ENCODE data around the gene PROK1. TPM values are rescaled to one million over a fixed set of nuclear protein-coding genes. Genes with fewer than 3 reads are reported as not detected.
A peak's percentile ranks its signal among the peaks of the same experiment; 100 is the strongest.

Gene PROK1
- total and polyA plus RNA-seq, 5 donors from 2014 or later = not detected

DNA sequence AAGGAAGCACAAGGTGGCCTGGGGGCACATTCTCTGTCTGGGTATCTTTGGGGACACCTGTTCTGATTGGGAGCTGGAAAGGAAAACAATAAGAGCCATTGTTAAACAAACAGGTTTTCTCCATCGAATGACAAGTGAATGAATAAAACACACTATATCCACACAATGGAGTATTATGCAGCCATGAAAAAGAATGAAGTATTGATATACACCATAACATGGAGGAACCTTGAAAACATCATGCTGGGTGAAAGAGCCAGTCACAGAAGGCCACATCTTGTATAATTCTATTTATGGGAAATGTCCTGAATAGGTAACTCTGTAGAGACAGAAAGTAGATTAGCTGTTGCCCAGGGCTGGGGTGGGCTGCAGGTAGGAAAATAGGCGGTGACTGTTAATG lies 11.1 kb downstream of the PROK1 start:
- no peaks in the 10 kb centered on the region for H3K4me1 Mint-ChIP-seq
- no peaks in the 10 kb centered on the region for H3K36me3 ChIP-seq (ENCODE audit: control insufficient read depth, insufficient read depth, low read length)
- no peak overlapping the region for H3K4me3 ChIP-seq (ENCODE audit: low read depth, low read length)
- H3K4me3 Mint-ChIP-seq = no peak overlapping the region
- no peak overlapping the region for H3K27ac Mint-ChIP-seq
- H3K27me3 ChIP-seq (ENCODE audit: control insufficient read depth, insufficient read depth, low read length) = no peaks in the 10 kb centered on the region
- DNase-seq (no peak), ATAC-seq (ENCODE audit: low read depth in 2 of 2) (no peak)
- H3K36me3 Mint-ChIP-seq = no peaks in the 10 kb centered on the region
- H3K4me1 ChIP-seq (ENCODE audit: control insufficient read depth, insufficient read depth, low read length, poor library complexity, severe bottlenecking) = no peaks in the 10 kb centered on the region
- H3K9me3 ChIP-seq (ENCODE audit: control insufficient read depth in 2 of 2, low read length in 2 of 2) = no peaks in the 10 kb centered on the region
- no peaks in the 10 kb centered on the region for H3K9me3 Mint-ChIP-seq
- H3K27me3 Mint-ChIP-seq = peaks cover 13% of the 10 kb centered on the region
- no peak overlapping the region for H3K27ac ChIP-seq (ENCODE audit: insufficient read depth, low read length, poor library complexity, severe bottlenecking)

GRCh38 chr1:110462964-110463363 lies 12.0 kb downstream of the PROK1 start:
- no peak for ATAC-seq (ENCODE audit: low read depth in 2 of 2)
- no peaks in the 10 kb centered on the region for H3K4me1 Mint-ChIP-seq
- no peaks in the 10 kb centered on the region for H3K4me1 ChIP-seq (ENCODE audit: control insufficient read depth, insufficient read depth, low read length, poor library complexity, severe bottlenecking)

GRCh38 chr1:110463725-110464124 lies 12.8 kb downstream of the PROK1 start:
- H3K27ac ChIP-seq (ENCODE audit: insufficient read depth, low read length, poor library complexity, severe bottlenecking) = no peak overlapping the region
- H3K4me1 ChIP-seq (ENCODE audit: control insufficient read depth, insufficient read depth, low read length, poor library complexity, severe bottlenecking) = no peaks in the 10 kb centered on the region
- ATAC-seq (ENCODE audit: low read depth in 2 of 2) (no peak), DNase-seq (no peak)
- no peaks in the 10 kb centered on the region for H3K36me3 Mint-ChIP-seq
- H3K27me3 ChIP-seq (ENCODE audit: control insufficient read depth, insufficient read depth, low read length) = no peaks in the 10 kb centered on the region
- H3K27ac Mint-ChIP-seq = peak overlapping the region in 1 of 3 donors; percentile 31
- H3K9me3 Mint-ChIP-seq = no peaks in the 10 kb centered on the region
- H3K4me3 ChIP-seq (ENCODE audit: low read depth, low read length) = no peak overlapping the region
- no peaks in the 10 kb centered on the region for H3K9me3 ChIP-seq (ENCODE audit: control insufficient read depth in 2 of 2, low read length in 2 of 2)
- no peaks in the 10 kb centered on the region for H3K36me3 ChIP-seq (ENCODE audit: control insufficient read depth, insufficient read depth, low read length)
- no peaks in the 10 kb centered on the region for H3K4me1 Mint-ChIP-seq
- H3K4me3 Mint-ChIP-seq = no peak overlapping the region
- peaks cover 8% of the 10 kb centered on the region for H3K27me3 Mint-ChIP-seq

More at GRCh38 chr1:110462964-110463363, 12.0 kb downstream of the PROK1 start:
- peaks cover 8% of the 10 kb centered on the region for H3K27me3 Mint-ChIP-seq
- H3K27ac ChIP-seq (ENCODE audit: insufficient read depth, low read length, poor library complexity, severe bottlenecking) = no peak overlapping the region
- H3K27me3 ChIP-seq (ENCODE audit: control insufficient read depth, insufficient read depth, low read length) = no peaks in the 10 kb centered on the region
- DNase-seq = no peak
- no peak overlapping the region for H3K27ac Mint-ChIP-seq
- no peaks in the 10 kb centered on the region for H3K9me3 Mint-ChIP-seq
- no peaks in the 10 kb centered on the region for H3K36me3 ChIP-seq (ENCODE audit: control insufficient read depth, insufficient read depth, low read length)
- H3K9me3 ChIP-seq (ENCODE audit: control insufficient read depth in 2 of 2, low read length in 2 of 2) = no peaks in the 10 kb centered on the region
- no peaks in the 10 kb centered on the region for H3K36me3 Mint-ChIP-seq
- no peak overlapping the region for H3K4me3 Mint-ChIP-seq
- no peak overlapping the region for H3K4me3 ChIP-seq (ENCODE audit: low read depth, low read length)

GRCh38 chr1:110464340-110464739 lies 13.4 kb downstream of the PROK1 start:
- H3K4me1 Mint-ChIP-seq = no peaks in the 10 kb centered on the region
- no peak for DNase-seq
- Histone ChIP-seq H3K4me3 (ENCODE audit: low read depth, low read length) (no peak overlapping the region), H3K36me3 (ENCODE audit: control insufficient read depth, insufficient read depth, low read length) (no peaks in the 10 kb centered on the region), H3K9me3 (ENCODE audit: control insufficient read depth in 2 of 2, low read length in 2 of 2) (no peaks in the 10 kb centered on the region), H3K4me1 (ENCODE audit: control insufficient read depth, insufficient read depth, low read length, poor library complexity, severe bottlenecking) (no peaks in the 10 kb centered on the region), H3K27ac (ENCODE audit: insufficient read depth, low read length, poor library complexity, severe bottlenecking) (no peak overlapping the region), H3K27me3 (ENCODE audit: control insufficient read depth, insufficient read depth, low read length) (no peaks in the 10 kb centered on the region)
- no peaks in the 10 kb centered on the region for H3K9me3 Mint-ChIP-seq
- no peak overlapping the region for H3K4me3 Mint-ChIP-seq
- no peak for ATAC-seq (ENCODE audit: low read depth in 2 of 2)
- H3K27me3 Mint-ChIP-seq = peaks cover 8% of the 10 kb centered on the region
- H3K36me3 Mint-ChIP-seq = no peaks in the 10 kb centered on the region
- H3K27ac Mint-ChIP-seq = no peak overlapping the region

DNA sequence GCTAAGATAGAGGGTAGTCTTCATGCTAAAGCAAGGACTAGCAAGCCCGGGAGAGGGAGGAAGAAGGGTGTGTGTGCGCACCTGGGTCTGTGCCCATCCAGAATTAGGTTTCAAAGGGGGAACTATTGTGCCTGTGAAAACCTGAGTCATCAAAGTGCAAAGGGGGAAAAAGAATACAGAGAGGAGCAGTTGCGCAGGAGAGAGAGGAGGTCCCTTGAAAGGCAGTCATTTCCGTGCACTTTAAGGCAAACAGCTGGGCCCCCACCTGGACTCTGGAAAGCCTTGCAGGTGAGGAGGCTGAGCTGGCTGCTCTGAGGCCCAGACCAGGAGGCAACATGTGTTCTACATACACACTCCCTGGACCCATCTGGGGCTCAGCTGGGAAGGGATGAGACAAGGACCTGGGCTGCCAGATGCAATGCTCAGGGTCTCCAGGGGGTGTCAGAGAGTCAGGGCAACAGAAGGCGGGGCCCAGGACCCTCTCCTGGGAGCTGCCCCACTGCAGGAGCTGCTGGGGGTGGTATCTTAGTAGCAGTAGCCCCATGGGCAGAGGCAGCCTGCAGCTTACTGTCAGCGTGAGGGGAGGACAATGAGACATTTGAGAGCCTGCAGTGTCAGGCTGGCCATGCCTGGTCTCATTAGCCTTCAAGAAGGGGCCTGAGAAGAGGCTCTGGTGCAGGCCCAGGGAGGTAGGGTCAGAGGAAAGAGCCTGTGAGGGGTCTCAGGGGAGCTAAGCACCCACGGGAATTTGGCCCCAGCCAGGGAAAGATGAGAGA lies 14.3 kb downstream of the PROK1 start:
- DNase-seq = no peak
- Histone ChIP-seq H3K4me1 (ENCODE audit: control insufficient read depth, insufficient read depth, low read length, poor library complexity, severe bottlenecking) (no peaks in the 10 kb centered on the region), H3K4me3 (ENCODE audit: low read depth, low read length) (no peak overlapping the region), H3K9me3 (ENCODE audit: control insufficient read depth in 2 of 2, low read length in 2 of 2) (no peaks in the 10 kb centered on the region), H3K27me3 (ENCODE audit: control insufficient read depth, insufficient read depth, low read length) (no peaks in the 10 kb centered on the region), H3K27ac (ENCODE audit: insufficient read depth, low read length, poor library complexity, severe bottlenecking) (no peak overlapping the region), H3K36me3 (ENCODE audit: control insufficient read depth, insufficient read depth, low read length) (no peaks in the 10 kb centered on the region)
- no peak overlapping the region for H3K27ac Mint-ChIP-seq
- no peak overlapping the region for H3K4me3 Mint-ChIP-seq
- peaks cover 8% of the 10 kb centered on the region for H3K27me3 Mint-ChIP-seq
- no peak for ATAC-seq (ENCODE audit: low read depth in 2 of 2)
- H3K4me1 Mint-ChIP-seq = no peaks in the 10 kb centered on the region
- no peaks in the 10 kb centered on the region for H3K9me3 Mint-ChIP-seq
- H3K36me3 Mint-ChIP-seq = no peaks in the 10 kb centered on the region

GRCh38 chr1:110465814-110466380 lies 14.9 kb downstream of the PROK1 start:
- Mint-ChIP-seq H3K27me3 (peaks cover 4% of the 10 kb centered on the region), H3K4me3 (no peak overlapping the region), H3K36me3 (no peaks in the 10 kb centered on the region), H3K27ac (no peak overlapping the region), H3K4me1 (no peaks in the 10 kb centered on the region), H3K9me3 (no peaks in the 10 kb centered on the region)
- no peaks in the 10 kb centered on the region for H3K9me3 ChIP-seq (ENCODE audit: control insufficient read depth in 2 of 2, low read length in 2 of 2)
- H3K4me3 ChIP-seq (ENCODE audit: low read depth, low read length) = no peak overlapping the region
- DNase-seq = no peak
- no peaks in the 10 kb centered on the region for H3K4me1 ChIP-seq (ENCODE audit: control insufficient read depth, insufficient read depth, low read length, poor library complexity, severe bottlenecking)
- no peaks in the 10 kb centered on the region for H3K27me3 ChIP-seq (ENCODE audit: control insufficient read depth, insufficient read depth, low read length)
- no peaks in the 10 kb centered on the region for H3K36me3 ChIP-seq (ENCODE audit: control insufficient read depth, insufficient read depth, low read length)
- no peak for ATAC-seq (ENCODE audit: low read depth in 2 of 2)
- H3K27ac ChIP-seq (ENCODE audit: insufficient read depth, low read length, poor library complexity, severe bottlenecking) = no peak overlapping the region

DNA sequence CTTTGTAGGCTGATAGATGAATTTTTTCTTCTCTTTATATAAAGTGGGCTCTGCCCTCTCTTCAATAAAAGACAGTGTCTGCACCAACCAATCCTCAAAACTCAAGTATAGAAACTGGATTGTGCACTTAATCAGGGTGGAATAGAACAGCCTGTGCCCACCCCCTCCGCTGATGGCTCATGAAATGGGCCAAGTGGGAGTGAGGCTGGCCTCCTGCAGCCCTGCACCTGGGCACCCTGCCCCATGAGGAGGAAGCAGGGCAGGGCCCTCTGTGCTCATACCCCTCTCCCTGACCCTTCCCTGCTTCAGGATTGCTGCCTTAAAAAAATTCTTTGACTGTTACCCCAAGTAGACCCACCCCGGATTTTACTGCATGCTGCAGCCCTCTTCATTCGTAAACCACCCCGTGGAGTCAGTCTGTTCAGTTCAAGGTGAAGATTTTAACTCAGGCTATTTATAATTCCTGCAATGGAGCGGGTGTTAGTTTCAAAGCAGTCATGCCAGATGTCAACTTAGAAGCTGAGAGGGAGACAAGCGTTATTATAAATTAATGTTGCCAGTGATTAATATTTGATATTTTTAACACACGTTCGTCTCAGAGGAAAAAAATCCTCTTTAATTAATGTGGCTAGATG lies 15.8 kb downstream of the PROK1 start:
- Histone ChIP-seq H3K4me1 (ENCODE audit: control insufficient read depth, insufficient read depth, low read length, poor library complexity, severe bottlenecking) (no peaks in the 10 kb centered on the region), H3K9me3 (ENCODE audit: control insufficient read depth in 2 of 2, low read length in 2 of 2) (no peaks in the 10 kb centered on the region), H3K27me3 (ENCODE audit: control insufficient read depth, insufficient read depth, low read length) (no peaks in the 10 kb centered on the region), H3K27ac (ENCODE audit: insufficient read depth, low read length, poor library complexity, severe bottlenecking) (no peak overlapping the region), H3K36me3 (ENCODE audit: control insufficient read depth, insufficient read depth, low read length) (no peaks in the 10 kb centered on the region), H3K4me3 (ENCODE audit: low read depth, low read length) (no peak overlapping the region)
- DNase-seq (no peak), ATAC-seq (ENCODE audit: low read depth in 2 of 2) (no peak)
- Mint-ChIP-seq H3K4me3 (no peak overlapping the region), H3K27me3 (no peaks in the 10 kb centered on the region), H3K36me3 (no peaks in the 10 kb centered on the region), H3K9me3 (no peaks in the 10 kb centered on the region), H3K4me1 (no peaks in the 10 kb centered on the region), H3K27ac (no peak overlapping the region)
